ENCODE measurements around the gene SMIM10L2A.
"Not testable (repeated sequence)": the region's sequence is repeated elsewhere in the genome, so short reads cannot be mapped to it uniquely, and the experiment has no call there.

SMIM10L2A gene

GRCh38 chrX:135461756-135462155 lies 40.0 kb downstream of the SMIM10L2A start:
- DNase-seq = not testable (repeated sequence)

GRCh38 chrX:135463937-135464336 lies 42.2 kb downstream of the SMIM10L2A start:
- no peak for DNase-seq

- no peak for DNase-seq
Measured at GRCh38 chrX:135476378-135476777, 54.6 kb downstream of the SMIM10L2A start.

- peak; percentile 60 for DNase-seq
Measured at GRCh38 chrX:135477576-135477975, 55.8 kb downstream of the SMIM10L2A start.

Measured in CD4-positive, alpha-beta T cell treated with Interleukin-17A for 4 hours (primary cell).